HL-60 (cell line): ENCODE data around the gene ALLC.
A peak's percentile ranks its signal among the peaks of the same experiment; 100 is the strongest.

Experiments used
- DNase-seq, 2 experiments: peaks; one replicate each; pipeline ENCODE4 v3.0.0-alpha.2; 2010 to 2020; ENCODE audit warnings: low read depth in 1 of 2, low spot score in 1 of 2
- H3K27ac ChIP-seq: fragments of 250-450 bp; sonication (Bioruptor Pico); replicated peaks from 2 replicates; pipeline ENCODE4 v1.5.1; 2020; ENCODE audit warnings: mild to moderate bottlenecking, moderate library complexity
- H3K27me3 ChIP-seq: fragments of 250-450 bp; sonication (Bioruptor Pico); 2 replicates; pipeline ENCODE4 v1.5.1; 2021; ENCODE audit warnings: mild to moderate bottlenecking, moderate library complexity; ENCODE audit not compliant: insufficient read depth, poor library complexity, severe bottlenecking
- H3K4me3 ChIP-seq: replicated peaks from 2 replicates; pipeline ENCODE4 v1.5.1; 2011; ENCODE audit warnings: mild to moderate bottlenecking, control low read depth, low read length; ENCODE audit not compliant: insufficient read depth
- GABPA ChIP-seq: IDR thresholded peaks from 2 replicates; pipeline ENCODE4 v1.6.1; 2012; ENCODE audit warnings: low read depth
- POLR2AphosphoS5 ChIP-seq: IDR thresholded peaks from 2 replicates; pipeline ENCODE4 v1.6.1; 2012; ENCODE audit warnings: low read depth
- REST ChIP-seq: IDR thresholded peaks from 2 replicates; pipeline ENCODE4 v1.6.1; 2012; ENCODE audit warnings: low read depth; ENCODE audit not compliant: insufficient replicate concordance
- SPI1 ChIP-seq: IDR thresholded peaks from 2 replicates; pipeline ENCODE4 v1.6.1; 2012; ENCODE audit warnings: low read depth, mild to moderate bottlenecking, borderline replicate concordance
- TF ChIP-seq, protein P1 (sequence below): IDR thresholded peaks from one replicate; pipeline ENCODE4 v1.5.1; 2011; ENCODE audit warnings: low read length, control low read depth, inconsistent platforms; ENCODE audit not compliant: insufficient read depth

The ALLC gene

DNA sequence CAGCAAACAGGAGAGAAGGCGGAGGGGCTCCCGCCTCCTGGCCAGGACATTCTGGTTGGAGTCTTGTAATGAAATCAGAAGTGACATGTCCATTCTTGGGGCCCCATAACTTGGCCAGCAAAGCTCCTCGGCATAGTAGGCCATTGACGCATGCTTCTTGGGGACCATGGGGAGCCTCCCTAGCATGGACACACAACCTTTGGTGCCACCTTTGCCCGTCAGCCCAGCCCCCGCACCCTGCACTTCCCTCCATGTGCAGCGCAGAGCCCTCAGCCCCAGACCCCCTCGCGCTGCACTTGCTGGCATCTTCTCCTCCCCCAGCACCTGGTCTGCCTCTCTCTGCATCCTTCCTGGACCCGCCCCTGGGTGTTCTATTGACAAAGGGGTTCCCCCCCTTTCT is 68.5 kb downstream of the ALLC start:
- Histone ChIP-seq H3K4me3 (no peak overlapping the region), H3K27ac (no peak overlapping the region), H3K27me3 (no peaks in the 10 kb centered on the region)
- TF ChIP-seq GABPA (no peak), POLR2AphosphoS5 (no peak), REST (no peak), SPI1 (no peak)
- TF ChIP-seq, protein P1, sequence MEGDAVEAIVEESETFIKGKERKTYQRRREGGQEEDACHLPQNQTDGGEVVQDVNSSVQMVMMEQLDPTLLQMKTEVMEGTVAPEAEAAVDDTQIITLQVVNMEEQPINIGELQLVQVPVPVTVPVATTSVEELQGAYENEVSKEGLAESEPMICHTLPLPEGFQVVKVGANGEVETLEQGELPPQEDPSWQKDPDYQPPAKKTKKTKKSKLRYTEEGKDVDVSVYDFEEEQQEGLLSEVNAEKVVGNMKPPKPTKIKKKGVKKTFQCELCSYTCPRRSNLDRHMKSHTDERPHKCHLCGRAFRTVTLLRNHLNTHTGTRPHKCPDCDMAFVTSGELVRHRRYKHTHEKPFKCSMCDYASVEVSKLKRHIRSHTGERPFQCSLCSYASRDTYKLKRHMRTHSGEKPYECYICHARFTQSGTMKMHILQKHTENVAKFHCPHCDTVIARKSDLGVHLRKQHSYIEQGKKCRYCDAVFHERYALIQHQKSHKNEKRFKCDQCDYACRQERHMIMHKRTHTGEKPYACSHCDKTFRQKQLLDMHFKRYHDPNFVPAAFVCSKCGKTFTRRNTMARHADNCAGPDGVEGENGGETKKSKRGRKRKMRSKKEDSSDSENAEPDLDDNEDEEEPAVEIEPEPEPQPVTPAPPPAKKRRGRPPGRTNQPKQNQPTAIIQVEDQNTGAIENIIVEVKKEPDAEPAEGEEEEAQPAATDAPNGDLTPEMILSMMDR = no peak
- DNase-seq = no peak

GRCh38 chr2:3727397-3728045 is 69.5 kb downstream of the ALLC start:
- H3K27me3 ChIP-seq = no peaks in the 10 kb centered on the region
- no peak for TF ChIP-seq GABPA
- TF ChIP-seq POLR2AphosphoS5 = no peak
- TF ChIP-seq, protein P1 = no peak
- TF ChIP-seq REST = no peak
- no peak for TF ChIP-seq SPI1
- H3K27ac ChIP-seq = no peak overlapping the region
- H3K4me3 ChIP-seq = no peak overlapping the region
- DNase-seq = no peak

- H3K27ac ChIP-seq = no peak overlapping the region
- peak in 1 of 2 experiments; percentile 20 for DNase-seq
- H3K4me3 ChIP-seq = no peak overlapping the region
- TF ChIP-seq REST (no peak), SPI1 (no peak), POLR2AphosphoS5 (no peak)
- TF ChIP-seq, protein P1 = peak; percentile 41
- H3K27me3 ChIP-seq = no peaks in the 10 kb centered on the region
Measured at GRCh38 chr2:3728104-3729054, 70.4 kb downstream of the ALLC start.
